ENCODE data around the gene PTGDS. TPM values are rescaled to one million over a fixed set of nuclear protein-coding genes. Genes with fewer than 3 reads are reported as not detected.

Gene PTGDS
- total RNA-seq, 1 donor from 2014 or later, result 76.8 TPM

GRCh38 chr9:136958898-136959850 is 18.1 kb upstream of the PTGDS start:
- DNase-seq (ENCODE audit: low spot score), result no peak
- Mint-ChIP-seq H3K27me3 (ENCODE audit: low read depth) (peaks cover 2% of the 10 kb centered on the region), H3K27ac (ENCODE audit: unreplicated experiment) (peak overlapping the region; percentile 17), H3K36me3 (ENCODE audit: low read depth) (no peaks in the 10 kb centered on the region), H3K9me3 (ENCODE audit: low read depth) (peaks cover 3% of the 10 kb centered on the region), H3K4me1 (ENCODE audit: low read depth) (no peaks in the 10 kb centered on the region), H3K4me3 (ENCODE audit: unreplicated experiment) (no peak overlapping the region)
- no peak for TF ChIP-seq CTCF (IDR thresholded peaks at IDR 0.05)

GRCh38 chr9:136960212-136960937 is 16.9 kb upstream of the PTGDS start:
- H3K4me3 Mint-ChIP-seq (ENCODE audit: unreplicated experiment), result no peak overlapping the region
- H3K36me3 Mint-ChIP-seq (ENCODE audit: low read depth), result no peaks in the 10 kb centered on the region
- H3K9me3 Mint-ChIP-seq (ENCODE audit: low read depth), result peaks cover 3% of the 10 kb centered on the region
- no peak overlapping the region for H3K27ac Mint-ChIP-seq (ENCODE audit: unreplicated experiment)
- no peaks in the 10 kb centered on the region for H3K27me3 Mint-ChIP-seq (ENCODE audit: low read depth)
- DNase-seq (ENCODE audit: low spot score), result no peak
- no peaks in the 10 kb centered on the region for H3K4me1 Mint-ChIP-seq (ENCODE audit: low read depth)
- no peak for TF ChIP-seq CTCF (IDR thresholded peaks at IDR 0.05)

DNA sequence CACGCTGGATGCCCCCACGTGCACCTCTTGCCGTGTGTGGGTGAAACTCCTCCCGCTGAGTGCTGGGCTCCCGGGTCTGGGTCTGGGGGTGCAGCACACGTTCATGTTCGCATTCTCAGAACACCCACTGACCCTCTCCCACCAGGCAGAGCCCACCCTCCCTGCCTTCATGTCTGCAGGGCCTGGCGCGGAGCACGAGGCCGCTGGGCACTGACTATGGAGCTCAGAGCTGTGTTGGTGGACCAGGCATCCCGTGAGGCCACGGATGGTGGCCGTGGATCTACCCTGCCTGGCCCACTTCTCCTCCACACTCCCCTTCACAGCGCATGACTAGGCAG is 16.4 kb upstream of the PTGDS start:
- DNase-seq (ENCODE audit: low spot score), result no peak
- peaks cover 3% of the 10 kb centered on the region for H3K9me3 Mint-ChIP-seq (ENCODE audit: low read depth)
- peaks cover 2% of the 10 kb centered on the region for H3K27me3 Mint-ChIP-seq (ENCODE audit: low read depth)
- no peaks in the 10 kb centered on the region for H3K36me3 Mint-ChIP-seq (ENCODE audit: low read depth)
- TF ChIP-seq CTCF (IDR thresholded peaks at IDR 0.05), result no peak
- no peaks in the 10 kb centered on the region for H3K4me1 Mint-ChIP-seq (ENCODE audit: low read depth)
- no peak overlapping the region for H3K4me3 Mint-ChIP-seq (ENCODE audit: unreplicated experiment)
- no peak overlapping the region for H3K27ac Mint-ChIP-seq (ENCODE audit: unreplicated experiment)

- Mint-ChIP-seq H3K27me3 (ENCODE audit: low read depth) (peaks cover 3% of the 10 kb centered on the region), H3K36me3 (ENCODE audit: low read depth) (no peaks in the 10 kb centered on the region), H3K9me3 (ENCODE audit: low read depth) (peaks cover 3% of the 10 kb centered on the region), H3K4me1 (ENCODE audit: low read depth) (peaks cover 4% of the 10 kb centered on the region), H3K27ac (ENCODE audit: unreplicated experiment) (no peak overlapping the region), H3K4me3 (ENCODE audit: unreplicated experiment) (no peak overlapping the region)
- TF ChIP-seq CTCF (IDR thresholded peaks at IDR 0.05), result no peak
- no peak for DNase-seq (ENCODE audit: low spot score)
These were observed 15.8 kb upstream of the PTGDS start for GRCh38 chr9:136961279-136962065.

DNA sequence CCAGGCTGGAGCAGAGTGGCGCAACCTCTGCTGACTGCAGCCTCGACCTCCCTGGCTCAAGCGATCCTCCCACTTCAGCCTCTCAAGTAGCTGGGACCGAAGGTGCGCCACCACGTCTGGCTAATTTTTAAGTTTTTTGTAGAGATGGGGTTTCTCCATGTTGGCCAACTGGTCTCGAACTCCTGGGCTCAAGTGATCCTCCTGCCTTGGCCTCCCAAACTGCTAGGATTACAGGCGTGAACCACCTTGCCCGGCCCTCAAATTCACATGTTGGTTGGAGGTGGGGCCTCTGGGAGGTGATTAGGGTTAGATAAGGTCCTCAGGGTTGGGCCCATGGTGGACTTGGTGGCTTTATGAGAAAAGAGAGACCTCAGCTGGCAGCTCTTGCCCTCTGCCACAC is 15.1 kb upstream of the PTGDS start:
- Mint-ChIP-seq H3K27me3 (ENCODE audit: low read depth) (peaks cover 3% of the 10 kb centered on the region), H3K36me3 (ENCODE audit: low read depth) (no peaks in the 10 kb centered on the region), H3K4me3 (ENCODE audit: unreplicated experiment) (no peak overlapping the region), H3K9me3 (ENCODE audit: low read depth) (no peaks in the 10 kb centered on the region), H3K4me1 (ENCODE audit: low read depth) (peaks cover 4% of the 10 kb centered on the region), H3K27ac (ENCODE audit: unreplicated experiment) (no peak overlapping the region)
- DNase-seq (ENCODE audit: low spot score), result no peak
- TF ChIP-seq CTCF (IDR thresholded peaks at IDR 0.05), result no peak
